GM21737 (cell line): ENCODE results near the gene TRIM7.
"Not testable (repeated sequence)": the region's sequence is repeated elsewhere in the genome, so short reads cannot be mapped to it uniquely, and the experiment has no call there.

Source experiments
- ATAC-seq: cut with Tn5 transposase; IDR thresholded peaks from one replicate; pipeline ENCODE4 v1.9.1; 2021; ENCODE audit warnings: mild to moderate bottlenecking, moderate library complexity; ENCODE audit not compliant: unreplicated experiment

Gene TRIM7

DNA sequence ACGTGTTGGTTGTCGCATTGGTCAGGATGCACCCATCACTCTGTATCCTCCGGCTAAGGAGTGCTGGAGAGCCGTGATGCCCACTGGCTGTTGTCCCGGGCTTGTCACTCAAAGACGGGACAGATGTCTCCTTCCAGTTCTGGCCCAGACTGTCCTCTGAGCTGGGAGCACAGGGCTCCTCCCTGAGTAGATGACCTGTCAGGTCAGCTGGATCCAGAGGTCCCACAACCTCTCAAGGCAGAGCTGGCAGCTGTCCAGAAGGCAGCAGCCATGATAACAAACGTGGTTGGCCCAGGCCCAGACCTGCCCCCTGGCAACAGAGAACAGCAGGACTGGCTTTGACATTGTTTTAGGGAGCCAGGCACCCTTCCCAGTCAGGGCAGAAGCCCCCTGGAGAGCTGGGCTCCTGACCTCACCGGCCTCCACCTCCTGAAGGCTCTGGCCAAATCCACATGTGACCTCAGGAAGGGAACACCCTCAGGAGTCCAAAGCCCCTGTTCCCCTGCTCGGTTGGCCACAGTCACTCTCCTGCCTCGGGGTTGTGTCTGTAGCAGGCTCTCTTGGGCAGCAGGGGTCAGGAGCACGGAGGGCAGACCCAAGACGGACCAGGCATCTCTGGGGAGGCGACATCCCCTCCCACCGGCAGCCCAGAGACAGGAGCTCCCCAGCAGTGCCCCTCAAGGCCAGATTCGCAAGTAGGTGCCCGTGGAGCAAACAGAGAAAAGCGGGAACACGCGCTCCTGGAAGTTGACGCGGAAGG is 10.3 kb downstream of the TRIM7 start:
- ATAC-seq = no peak

DNA sequence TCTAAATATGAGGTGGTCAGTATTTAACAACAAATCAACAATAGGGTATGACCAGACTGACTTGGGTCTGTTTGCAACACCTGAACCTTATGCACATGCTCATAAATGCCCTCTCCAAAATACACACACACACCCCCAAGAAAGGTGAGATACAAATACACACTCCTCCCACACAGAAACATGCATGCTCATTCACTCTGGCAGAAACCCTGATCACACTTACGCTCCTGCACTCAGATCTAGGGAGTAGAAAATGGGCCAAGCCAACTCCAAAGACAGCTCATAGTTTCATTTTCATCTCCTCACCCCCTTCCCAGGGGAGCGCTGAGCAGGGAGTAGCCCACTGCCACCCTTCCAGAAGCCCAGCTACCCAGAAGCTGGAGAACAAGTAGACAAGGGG is 11.3 kb downstream of the TRIM7 start:
- ATAC-seq = no peak

DNA sequence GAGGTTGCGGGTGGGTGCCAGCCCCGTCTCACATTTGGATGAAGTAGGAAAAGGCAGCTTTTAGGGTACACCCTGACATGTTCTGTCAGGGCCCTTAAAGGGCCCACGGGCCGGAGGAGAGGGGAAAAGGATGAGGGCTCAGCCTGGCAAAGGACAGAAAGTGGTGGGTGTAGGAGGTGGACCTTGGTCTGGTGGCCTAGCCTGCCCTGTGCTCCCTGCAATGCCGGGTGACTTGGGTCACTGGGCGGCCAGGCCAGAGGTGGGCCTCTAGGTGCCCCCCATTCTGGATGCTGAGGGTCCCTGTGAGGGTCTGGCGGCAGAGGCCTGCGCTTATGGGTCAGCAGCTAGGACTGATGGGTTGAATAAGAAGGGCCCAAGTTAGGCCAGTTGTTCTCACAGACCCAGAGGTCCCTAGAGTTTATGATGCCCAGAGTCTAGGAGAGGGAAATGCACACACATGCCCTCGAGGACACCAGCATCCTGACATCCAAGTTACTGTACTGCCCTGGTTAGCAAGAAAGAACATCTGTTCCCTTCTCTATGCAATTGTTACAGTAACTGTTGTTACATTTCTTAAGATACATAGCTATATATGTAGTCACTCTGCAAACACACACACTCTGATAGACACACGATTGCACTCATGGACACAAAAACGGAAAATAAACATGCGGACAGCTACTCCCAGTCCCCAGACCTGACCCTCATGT is 12.5 kb downstream of the TRIM7 start:
- no peak for ATAC-seq

DNA sequence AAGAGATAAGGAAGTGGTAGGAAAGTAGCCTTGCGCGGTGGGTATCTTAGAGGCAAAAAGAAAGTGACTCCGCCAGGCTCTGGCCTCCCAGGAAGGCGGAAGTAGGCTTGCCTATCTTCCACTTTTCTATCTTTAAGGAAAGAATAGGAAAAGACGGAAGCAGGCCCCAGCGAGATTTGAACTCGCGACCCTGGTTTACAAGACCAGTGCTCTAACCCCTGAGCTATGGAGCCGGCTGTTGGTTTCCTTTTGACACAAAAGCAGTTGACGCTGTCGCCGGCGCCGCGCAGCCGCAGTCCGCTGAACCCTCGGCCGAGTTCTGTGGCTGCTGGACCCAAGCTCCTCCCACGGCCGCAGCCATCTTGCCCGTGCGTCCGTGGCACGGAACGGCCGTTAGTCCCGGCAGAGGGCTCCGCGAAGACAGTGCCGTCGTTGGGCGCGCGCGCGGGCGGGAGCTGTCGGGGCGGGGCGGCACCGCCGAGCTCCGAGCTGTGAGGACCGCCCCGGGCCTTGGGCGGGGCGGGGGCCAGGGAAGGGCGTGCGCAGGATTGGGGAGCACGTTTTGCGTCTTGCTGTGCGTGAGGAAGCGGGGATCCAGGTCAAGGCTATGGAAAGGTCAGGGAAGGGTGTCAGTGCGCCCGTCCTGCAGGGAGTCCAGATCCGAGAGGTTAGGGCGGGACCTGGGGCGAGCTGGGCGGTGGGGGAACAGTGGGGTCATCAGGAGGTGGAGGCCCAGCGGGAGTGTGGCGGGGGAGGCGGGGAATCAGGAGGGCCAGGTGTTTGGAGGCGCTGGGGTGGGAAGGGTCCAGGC is 13.3 kb downstream of the TRIM7 start:
- ATAC-seq = peak; percentile 52

DNA sequence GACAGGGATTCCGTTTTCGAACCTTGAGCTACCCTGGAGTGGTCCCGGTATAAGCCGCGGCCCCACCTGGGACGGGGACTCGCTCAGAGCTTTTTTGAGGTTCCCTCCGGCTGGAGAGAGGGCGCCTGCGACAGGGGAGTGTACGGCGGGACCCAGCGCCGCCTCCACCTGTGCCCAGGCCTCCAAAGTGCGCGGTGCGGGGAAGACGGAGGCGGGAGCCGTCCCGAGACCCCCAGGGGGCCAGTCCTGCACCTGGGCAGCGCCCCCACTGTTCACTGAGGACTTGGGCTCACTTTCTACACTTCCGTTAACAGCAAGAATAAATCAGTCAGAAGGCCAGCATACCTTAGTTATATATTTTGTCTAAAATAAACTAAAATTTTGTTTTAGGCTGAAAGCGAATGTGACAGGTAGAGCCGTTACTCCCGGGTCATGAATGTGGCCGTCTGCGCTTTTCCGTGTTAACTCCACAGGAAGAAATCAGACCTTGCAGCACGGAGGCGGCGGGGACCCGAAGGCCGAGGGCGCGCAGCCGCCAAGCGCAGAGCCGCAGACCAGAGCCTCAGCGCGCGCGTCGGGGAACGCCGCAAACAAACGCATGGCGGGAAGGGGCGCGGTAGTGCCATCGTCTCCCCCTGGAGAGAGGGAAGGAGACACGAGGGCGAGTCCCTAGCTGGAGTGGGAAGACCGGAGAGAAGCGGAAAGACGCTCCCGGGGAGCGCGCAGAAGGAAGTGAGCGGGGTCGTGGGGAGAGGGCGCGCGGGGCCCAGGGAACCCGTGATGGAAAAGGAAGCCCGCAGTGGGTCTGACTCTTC is 14.1 kb downstream of the TRIM7 start:
- peak; percentile 10 for ATAC-seq

DNA sequence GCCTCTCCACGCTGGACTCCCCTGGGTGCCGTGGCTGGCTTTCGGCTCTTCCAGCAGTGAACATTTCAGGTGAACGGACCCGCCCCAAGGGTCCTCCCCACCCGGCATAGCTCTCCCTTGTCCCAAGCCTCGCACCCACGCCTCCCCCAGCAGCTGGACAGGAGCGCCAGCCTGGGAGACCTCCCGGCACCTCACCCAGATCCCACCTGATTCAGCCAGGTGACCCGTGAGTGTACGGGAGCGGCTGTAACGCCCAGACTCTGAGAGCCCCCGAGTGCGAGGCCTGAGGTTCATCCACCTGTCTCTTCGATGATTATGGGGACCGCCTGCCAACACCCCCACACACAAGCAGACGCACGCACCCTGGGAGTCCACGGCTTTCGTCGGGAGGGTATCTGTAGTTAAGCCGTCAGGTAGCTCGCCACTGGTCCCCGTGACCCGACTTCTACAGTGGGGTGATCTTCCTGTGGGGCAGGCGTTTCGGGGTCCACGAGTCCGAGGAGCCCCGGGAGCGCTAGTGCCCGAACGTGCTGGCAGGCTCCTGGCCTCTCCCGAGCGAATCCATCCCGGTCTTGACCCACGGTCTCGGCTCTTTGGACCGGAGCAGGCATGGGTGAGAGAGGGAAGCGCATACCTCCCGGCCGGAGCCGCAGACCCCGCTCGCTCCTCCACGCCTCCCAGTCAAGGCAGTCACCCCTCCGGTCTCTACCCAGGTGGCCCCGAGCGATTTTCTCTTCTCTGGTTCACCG is 14.9 kb downstream of the TRIM7 start:
- no peak for ATAC-seq

DNA sequence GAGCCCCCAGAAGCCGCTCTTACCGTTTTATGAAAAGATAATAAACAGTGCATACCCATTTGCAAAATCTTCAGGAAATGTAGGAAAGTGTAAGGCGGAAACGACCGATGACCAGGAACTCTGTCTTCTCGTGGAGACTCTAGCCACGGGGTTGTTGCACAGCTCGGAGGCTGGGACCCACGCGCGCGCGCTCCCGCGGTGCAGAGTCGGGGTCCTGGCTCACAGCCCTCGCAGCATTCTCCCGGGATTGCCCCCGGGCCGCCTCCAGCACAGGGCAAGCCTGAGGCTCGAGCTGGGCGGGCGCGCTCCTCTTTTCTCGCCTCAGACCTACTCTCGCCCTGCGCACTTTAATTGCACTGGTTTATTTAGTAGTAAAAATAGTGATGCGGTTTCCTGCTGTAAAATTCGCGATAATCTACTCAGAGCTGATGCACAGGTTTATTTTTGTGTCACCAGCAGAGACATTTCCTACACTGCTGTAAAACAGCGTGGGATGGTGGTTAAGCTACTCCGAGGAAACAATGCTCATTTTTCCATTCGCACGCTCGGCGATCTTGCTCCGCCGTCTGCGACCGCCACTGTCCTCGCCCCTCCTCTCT is 15.5 kb downstream of the TRIM7 start:
- no peak for ATAC-seq

DNA sequence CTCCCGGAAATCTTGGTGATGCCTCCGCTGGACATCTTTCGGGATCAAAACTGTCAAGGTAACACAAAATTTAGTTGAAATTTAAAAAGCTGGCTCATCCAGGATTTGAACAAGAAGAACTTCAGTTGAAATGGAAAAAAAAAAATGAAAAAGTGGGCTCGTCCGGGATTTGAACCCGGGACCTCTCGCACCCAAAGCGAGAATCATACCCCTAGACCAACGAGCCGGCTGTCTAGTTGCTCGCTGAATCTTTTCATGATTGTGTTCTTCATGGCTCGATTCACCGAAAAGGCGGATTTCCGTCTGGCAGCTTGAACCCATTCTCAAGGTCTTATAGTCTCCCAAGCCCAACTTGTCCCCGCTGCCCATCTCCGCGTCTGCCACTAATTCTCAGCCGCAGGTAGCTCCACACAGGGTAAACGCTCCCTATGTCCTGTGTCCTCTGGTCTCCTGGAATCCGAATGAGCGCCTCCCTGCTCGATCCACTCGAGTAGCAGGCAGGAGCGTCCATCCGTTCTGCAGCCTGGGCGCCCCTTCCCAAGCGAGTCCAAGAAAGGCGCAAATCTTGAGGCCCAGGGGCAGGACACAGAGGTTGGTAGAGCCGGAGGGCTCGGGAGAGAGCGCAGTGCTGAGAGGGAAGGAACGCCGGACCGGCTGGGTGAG is 16.2 kb downstream of the TRIM7 start:
- no peak for ATAC-seq

DNA sequence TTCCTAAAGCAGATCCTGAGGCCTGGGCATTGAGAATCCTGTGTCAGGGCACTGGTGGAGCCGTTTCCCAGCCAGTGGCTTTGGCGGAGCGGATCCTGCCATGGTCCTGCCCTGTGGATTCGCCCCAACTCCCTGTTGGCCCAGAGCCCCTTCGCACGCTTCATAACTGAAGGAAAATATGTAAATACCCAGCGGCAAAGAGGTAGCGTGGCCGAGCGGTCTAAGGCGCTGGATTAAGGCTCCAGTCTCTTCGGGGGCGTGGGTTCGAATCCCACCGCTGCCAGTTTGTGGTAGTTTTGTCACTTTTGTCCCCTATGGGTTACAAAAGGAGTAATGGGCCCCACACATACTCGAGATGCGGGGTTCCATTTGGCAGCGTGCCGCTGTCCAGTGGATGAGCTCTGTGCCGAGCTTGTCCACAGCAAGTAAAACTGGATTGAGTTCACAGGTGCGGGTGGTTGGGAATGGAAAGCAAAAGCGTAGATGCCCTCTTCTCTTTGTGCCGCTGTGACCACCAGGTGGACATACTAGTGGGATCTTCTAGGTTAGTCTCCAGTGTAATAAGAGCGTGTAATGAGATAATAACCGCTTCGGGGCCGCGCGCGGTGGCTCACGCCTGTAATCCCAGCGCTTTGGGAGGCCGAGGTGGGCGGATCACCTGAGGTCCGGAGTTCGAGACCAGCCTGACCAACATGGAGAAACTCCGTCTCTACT is 17.3 kb downstream of the TRIM7 start:
- no peak for ATAC-seq

DNA sequence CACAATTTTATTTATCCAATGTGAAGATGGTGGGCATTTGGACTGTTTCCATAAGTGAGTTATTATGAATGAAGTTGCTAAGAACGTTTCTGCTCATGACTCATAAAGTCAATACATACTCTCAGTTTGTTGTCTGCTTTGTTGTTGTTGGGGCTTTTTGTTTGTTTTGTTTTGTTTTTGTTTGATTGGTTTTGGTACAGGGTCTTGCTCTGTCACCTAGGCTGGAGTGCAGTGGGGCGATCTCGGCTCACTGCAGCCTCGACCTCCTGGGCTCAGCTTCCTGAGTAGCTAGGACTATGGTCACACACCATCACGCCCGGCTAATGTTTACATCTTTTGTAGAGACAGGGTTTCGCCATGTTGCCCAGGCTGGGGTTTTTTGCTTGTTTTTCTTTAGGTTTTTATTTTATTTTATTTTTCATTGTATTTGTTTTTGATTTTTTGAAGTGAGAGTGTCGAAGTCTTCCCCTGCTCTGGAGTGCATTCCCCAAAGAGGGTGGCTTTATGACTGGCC is 18.0 kb downstream of the TRIM7 start:
- no peak for ATAC-seq

DNA sequence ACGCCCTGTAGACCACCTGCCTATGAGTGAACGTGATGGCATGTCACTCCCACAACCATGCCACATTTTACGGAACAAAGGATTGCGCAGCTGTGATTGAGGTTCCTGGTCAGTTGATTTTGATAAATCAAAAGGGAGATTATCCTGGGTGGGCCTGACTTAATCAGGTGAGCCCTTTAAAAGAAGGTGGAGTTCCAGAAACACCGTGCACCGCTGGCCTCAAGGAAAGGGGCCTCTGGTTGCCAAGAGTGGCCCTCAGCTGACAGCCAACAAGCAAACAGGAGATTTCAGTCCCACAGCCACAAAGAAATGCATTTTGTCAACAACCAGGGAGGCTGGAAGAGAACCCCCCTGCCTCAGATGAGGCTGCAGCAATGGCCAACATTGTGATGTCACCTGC is 19.0 kb downstream of the TRIM7 start:
- ATAC-seq = no peak

DNA sequence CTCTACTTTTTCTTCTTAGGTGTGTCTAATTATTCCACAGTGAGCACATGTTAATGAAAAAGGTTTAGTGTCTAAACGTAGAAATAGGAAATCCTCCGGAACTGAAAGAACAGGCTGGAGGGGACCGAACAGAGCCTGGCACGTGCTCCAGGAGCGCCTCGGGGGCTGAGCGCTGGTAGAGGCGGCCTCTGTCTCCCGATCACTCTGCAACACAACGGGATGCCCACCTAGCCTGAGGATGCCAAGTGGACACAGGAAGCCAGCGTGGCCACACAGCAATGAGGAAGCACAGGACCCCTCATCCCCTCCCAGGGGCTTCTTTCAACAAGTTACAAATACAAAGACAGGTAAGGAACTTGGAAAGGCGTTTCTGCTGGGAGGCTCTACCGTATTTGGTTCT is 19.4 kb downstream of the TRIM7 start:
- no peak for ATAC-seq

DNA sequence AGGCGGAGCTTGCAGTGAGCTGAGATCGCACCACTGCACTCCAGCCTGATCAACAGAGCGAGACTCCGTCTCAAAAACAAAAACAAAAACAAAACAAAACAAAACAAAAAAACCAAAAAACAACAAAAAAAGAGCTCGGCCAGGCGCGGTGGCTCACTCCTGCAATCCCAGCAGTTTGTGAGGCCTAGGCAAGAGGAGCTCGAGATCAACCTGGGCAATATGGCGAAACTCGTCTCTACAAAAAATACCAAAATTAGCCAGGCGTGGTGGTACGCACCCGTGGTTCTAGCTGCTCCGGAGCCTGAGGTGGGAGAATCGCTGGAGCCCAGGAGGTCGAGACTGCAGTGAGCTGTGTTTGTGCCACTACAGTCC is 20.2 kb downstream of the TRIM7 start:
- no peak for ATAC-seq

DNA sequence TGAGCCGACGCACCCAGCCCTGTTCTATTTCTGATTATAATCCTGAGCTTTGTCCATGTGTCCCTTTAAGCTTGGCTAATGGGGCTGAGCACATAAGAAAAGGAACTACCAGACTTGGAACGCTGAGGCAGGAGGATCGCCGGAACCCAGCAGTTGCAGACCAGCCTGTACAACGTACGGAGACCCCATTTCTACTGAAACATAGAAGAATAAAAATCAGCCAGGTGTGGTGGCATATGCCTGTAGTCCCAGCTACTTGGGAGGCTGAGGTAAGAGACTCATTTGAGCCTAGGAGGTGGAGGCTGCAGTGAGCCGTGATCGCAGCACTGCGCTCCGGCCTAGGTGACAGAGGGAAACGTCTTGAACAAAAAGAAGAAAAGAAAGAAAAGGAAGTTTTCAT is 22.3 kb downstream of the TRIM7 start:
- no peak for ATAC-seq

DNA sequence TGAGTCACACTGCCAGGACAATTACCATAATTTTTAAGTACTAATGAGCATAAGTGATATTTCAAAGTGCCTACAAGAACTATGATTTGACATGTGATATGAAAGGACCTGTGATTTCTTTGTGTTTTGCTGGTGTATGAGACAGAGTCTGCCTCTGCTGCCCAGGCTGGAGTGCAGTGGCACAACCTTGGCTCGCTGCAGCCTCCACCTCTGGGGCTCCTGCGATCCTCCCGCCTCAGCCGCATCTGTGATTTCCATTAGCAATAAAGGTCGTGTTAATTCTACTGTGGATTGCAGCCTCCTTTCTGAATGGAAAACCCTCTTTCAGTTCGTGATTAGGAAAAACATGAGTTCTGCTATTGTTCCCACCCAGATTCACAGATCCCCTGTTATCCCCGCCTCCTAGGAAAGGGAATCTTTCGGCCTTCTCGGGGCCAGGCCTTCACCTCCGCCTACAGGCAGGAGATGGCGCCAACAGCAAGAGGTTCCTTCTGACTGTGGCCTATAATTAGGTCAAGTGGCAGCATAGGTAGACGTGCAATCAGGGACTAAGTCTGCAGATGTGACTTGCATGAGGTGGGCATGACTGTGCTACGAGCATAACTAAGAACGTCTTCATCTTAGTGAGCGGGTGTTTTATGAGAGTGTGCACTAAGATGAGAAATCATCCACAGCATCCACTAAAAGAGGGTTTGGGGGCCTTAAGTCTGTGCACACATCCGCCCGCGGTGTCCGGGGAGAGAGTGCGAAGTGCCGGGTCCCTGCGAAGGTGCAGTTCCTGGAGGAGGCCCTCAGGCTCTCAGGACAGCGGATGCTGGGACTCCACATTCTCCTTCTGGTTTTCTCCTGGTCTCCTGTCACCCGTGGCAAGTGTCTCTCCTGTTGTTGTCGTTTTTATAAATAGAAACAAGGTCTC is 23.1 kb downstream of the TRIM7 start:
- ATAC-seq = peak; percentile 36

DNA sequence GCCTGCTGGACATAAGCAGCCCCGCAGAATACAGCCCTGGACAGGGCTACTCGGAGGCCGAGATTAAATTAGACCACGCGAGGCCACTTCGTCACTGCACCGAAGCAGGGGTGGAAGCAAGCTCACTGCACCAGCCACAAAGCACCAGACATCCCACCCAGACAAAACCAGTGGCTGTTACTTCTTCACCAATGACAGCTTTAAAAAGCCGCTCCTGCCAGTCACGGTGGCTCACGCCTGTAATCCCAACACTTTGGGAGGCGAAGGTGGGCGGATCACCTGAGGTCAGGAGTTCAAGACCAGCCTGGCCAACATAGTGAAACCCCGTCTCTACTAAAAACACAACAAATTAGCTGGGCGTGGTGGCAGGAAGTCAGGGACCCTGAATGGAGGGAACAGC is 27.4 kb downstream of the TRIM7 start:
- not testable (repeated sequence) for ATAC-seq

DNA sequence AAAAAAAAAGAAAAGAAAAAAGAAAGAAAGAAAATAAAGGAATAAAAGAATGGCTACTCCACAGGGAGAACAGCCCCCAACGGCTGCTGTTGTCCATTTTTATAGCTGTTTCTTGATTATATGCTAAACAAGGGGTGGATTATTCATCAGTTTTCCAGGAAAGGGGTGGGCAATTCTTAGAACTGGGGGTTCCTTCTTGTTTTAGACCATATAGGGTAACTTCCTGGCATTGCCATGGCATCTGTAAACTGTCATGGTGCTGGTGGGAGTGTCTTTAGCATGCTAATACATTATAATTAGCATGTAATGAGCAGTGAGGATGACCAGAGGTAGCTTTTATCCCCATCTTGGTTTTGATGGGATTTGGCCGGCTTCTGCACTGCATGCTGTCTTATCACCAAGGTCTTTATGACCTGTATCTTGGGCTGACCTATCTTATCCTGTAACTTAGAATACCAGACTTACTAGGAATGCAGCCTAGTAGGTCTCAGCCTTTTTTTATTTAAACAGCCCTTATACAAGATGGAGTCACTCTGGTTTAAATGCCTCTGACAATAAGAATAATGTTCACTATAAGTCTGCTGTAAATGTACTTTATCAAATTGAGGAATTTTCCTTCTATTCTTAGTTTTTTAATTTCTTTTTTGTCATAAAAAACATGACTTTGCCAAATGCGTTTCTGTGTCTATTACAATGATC is 28.6 kb downstream of the TRIM7 start:
- ATAC-seq = no peak
